A549 (cell line): ENCODE results near the gene AKR7A2.

ENCODE experiments used
- EP300 ChIP-seq, 2 experiments: fragments of >200 bp; sonication (Bioruptor Twin); formaldehyde crosslinking; IDR thresholded peaks; 2 replicates in 1 of 2; 3 replicates in 1 of 2; pipeline ENCODE4 v1.6.1; 2016 to 2017
- ESRRA ChIP-seq: fragments of 150-350 bp; IDR thresholded peaks from 2 replicates; pipeline ENCODE4 v1.6.1; 2014; ENCODE audit warnings: mild to moderate bottlenecking, low read length, borderline replicate concordance
- JUNB ChIP-seq: fragments of >200 bp; sonication (Bioruptor Twin); formaldehyde crosslinking; IDR thresholded peaks from 2 replicates; pipeline ENCODE4 v1.6.1; 2016
- POLR2A ChIP-seq: IDR thresholded peaks from 2 replicates; pipeline ENCODE4 v1.6.1; 2012; ENCODE audit warnings: mild to moderate bottlenecking, low read length
- SREBF2 ChIP-seq: fragments of 450-650 bp; IDR thresholded peaks from 2 replicates; pipeline ENCODE4 v1.6.1; 2014; ENCODE audit warnings: mild to moderate bottlenecking, moderate library complexity
- TP53 ChIP-seq: fragments of 250-450 bp; sonication (Bioruptor Pico); IDR thresholded peaks from 2 replicates; pipeline ENCODE4 v1.5.0; 2021; ENCODE audit warnings: mild to moderate bottlenecking, moderate library complexity
- TF ChIP-seq, protein P1 (sequence below): fragments of >200 bp; sonication (Bioruptor Twin); formaldehyde crosslinking; IDR thresholded peaks from 3 replicates; pipeline ENCODE4 v1.5.1; 2016
- TF ChIP-seq, protein P2 (sequence below): fragments of 450-650 bp; IDR thresholded peaks from 2 replicates; pipeline ENCODE4 v1.6.1; 2014; ENCODE audit warnings: antibody characterized with exemption

DNA sequence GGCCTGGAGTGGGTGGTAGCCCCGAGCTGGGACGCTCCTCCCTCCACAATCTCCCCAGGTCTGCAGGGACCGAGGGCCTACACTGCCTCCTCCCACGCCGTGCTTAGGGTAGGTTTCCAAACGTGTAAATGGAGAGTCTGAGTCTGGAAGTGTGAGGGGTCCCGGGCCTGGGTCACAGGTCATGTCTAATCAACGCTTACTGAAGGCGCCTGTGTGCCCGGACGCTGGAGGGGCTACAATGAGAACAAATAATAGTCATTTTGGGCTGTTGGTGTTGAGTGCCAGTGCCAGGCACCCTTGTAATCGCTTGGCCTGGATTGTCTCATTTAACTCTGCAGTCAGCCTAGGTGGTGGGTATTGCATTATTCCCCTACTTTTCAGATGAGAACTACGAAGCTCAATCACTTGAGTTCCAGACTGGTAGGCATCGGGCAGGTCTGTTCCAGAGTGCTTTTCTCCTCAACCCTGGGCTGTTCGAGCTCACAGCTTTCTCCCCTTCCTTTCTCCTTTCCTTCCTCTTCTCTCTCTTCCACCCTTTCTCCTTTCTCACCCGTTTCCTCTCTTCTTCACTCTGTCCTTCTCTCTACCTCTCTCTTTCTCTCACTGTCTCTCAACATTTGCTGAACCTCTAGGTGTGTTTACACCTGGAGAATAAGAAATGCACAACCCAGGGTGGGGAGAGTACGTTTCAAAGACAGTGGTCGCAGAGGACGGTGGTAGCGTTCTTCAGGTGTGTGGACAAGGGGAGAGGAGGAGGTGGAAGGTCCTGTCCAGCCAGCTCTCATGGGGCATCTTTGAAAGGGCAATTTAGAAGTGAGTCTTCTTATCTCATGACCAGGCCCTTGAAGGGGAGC is 1.1 kb upstream of the AKR7A2 start:
- TF ChIP-seq JUNB (no peak), TP53 (CRISPR knock-in tag) (no peak), SREBF2 (no peak), POLR2A (no peak), ESRRA (no peak), EP300 (IDR thresholded peaks at IDR 0.05) (no peak)
- TF ChIP-seq, protein P1, sequence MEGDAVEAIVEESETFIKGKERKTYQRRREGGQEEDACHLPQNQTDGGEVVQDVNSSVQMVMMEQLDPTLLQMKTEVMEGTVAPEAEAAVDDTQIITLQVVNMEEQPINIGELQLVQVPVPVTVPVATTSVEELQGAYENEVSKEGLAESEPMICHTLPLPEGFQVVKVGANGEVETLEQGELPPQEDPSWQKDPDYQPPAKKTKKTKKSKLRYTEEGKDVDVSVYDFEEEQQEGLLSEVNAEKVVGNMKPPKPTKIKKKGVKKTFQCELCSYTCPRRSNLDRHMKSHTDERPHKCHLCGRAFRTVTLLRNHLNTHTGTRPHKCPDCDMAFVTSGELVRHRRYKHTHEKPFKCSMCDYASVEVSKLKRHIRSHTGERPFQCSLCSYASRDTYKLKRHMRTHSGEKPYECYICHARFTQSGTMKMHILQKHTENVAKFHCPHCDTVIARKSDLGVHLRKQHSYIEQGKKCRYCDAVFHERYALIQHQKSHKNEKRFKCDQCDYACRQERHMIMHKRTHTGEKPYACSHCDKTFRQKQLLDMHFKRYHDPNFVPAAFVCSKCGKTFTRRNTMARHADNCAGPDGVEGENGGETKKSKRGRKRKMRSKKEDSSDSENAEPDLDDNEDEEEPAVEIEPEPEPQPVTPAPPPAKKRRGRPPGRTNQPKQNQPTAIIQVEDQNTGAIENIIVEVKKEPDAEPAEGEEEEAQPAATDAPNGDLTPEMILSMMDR = no peak
- TF ChIP-seq, protein P2, sequence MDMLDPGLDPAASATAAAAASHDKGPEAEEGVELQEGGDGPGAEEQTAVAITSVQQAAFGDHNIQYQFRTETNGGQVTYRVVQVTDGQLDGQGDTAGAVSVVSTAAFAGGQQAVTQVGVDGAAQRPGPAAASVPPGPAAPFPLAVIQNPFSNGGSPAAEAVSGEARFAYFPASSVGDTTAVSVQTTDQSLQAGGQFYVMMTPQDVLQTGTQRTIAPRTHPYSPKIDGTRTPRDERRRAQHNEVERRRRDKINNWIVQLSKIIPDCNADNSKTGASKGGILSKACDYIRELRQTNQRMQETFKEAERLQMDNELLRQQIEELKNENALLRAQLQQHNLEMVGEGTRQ = no peak
